Gastroesophageal sphincter (tissue), 4 donors: ENCODE results near the gene FAM89A. TPM values are rescaled to one million over a fixed set of nuclear protein-coding genes. Genes with fewer than 3 reads are reported as not detected.
"Not testable (repeated sequence)": the region's sequence is repeated elsewhere in the genome, so short reads cannot be mapped to it uniquely, and the experiment has no call there.

Experiments used
- ATAC-seq: fragments of 150-250 bp; one replicate; pipeline ENCODE4 v1.9.1; 2016; ENCODE audit warnings: mild to moderate bottlenecking, moderate library complexity
- H3K27ac ChIP-seq, 4 donors: fragments of 200-600 bp; sonication (generic) in 3 of 4; 1 replicate in 3 of 4; 2 replicates in 1 of 4; pipeline ENCODE4 v1.5.1; 2016 to 2019
- H3K27me3 ChIP-seq: fragments of 200-600 bp; sonication (generic); one replicate; pipeline ENCODE4 v1.5.1; 2019
- H3K36me3 ChIP-seq, 2 donors: fragments of 200-600 bp; sonication (generic); one replicate each; pipeline ENCODE4 v1.5.1; 2019; ENCODE audit warnings: control low read depth in 1 of 2
- H3K4me1 ChIP-seq, 3 donors: fragments of 200-600 bp; sonication (generic); 1 replicate in 2 of 3; 2 replicates in 1 of 3; pipeline ENCODE4 v1.5.1; 2016 to 2019; ENCODE audit warnings: control low read depth in 2 of 3
- H3K4me3 ChIP-seq, 2 donors: fragments of 200-600 bp; sonication (generic); one replicate each; pipeline ENCODE4 v1.5.1; 2019; ENCODE audit warnings: mild to moderate bottlenecking in 1 of 2, moderate library complexity in 1 of 2
- H3K9me3 ChIP-seq, 3 donors: fragments of 200-600 bp; sonication (generic); one replicate each; pipeline ENCODE4 v1.5.1; 2017 to 2019; ENCODE audit warnings: control low read depth in 2 of 3
- CTCF ChIP-seq, 4 experiments: fragments of 200-600 bp in 2 of 4; fragments of 450-650 bp in 2 of 4; sonication (generic) in 1 of 4; IDR thresholded peaks; one replicate each; pipeline ENCODE4 v1.5.1; 2017 to 2019; ENCODE audit warnings: antibody characterized with exemption in 4 of 4, mild to moderate bottlenecking in 2 of 4, moderate library complexity in 2 of 4
- EP300 ChIP-seq: sonication (generic); formaldehyde crosslinking; IDR thresholded peaks from one replicate; pipeline ENCODE4 v1.6.1; 2017; ENCODE audit warnings: antibody characterized with exemption, mild to moderate bottlenecking
- POLR2A ChIP-seq, 2 donors: fragments of 450-650 bp; IDR thresholded peaks; one replicate each; pipeline ENCODE4 v1.6.1; 2017; ENCODE audit warnings: antibody characterized with exemption in 2 of 2, mild to moderate bottlenecking in 2 of 2, moderate library complexity in 1 of 2
- POLR2AphosphoS5 ChIP-seq: sonication (generic); formaldehyde crosslinking; IDR thresholded peaks from one replicate; pipeline ENCODE4 v1.6.1; 2017; ENCODE audit warnings: antibody characterized with exemption
- WGBS, 2 donors: methylation state at CpG; one replicate each; pipeline ENCODE4 v1.1.5; 2018; ENCODE audit warnings: low coverage in 1 of 2; 5-methylcytosine and 5-hydroxymethylcytosine counted together
- total RNA-seq, 4 donors: library from RNA; depleted of rRNA; stranded (reverse); fragments of >200 nt; gene quantifications; one replicate each; pipeline ENCODE4 v1.1.0, GENCODE V29; 2016

The FAM89A gene
- total RNA-seq, 4 donors from 2014 or later = 2.5 to 11.6 (median 7.7) TPM

- 75% methylated on average over 2 of the region's 3 CpGs; no CpG with 5 or more reads in 1 of the 2 donors for WGBS, 2 donors
These were observed 17.4 kb upstream of the FAM89A start for GRCh38 chr1:231057410-231057809.

GRCh38 chr1:231055271-231055670 is 15.2 kb upstream of the FAM89A start:
- TF ChIP-seq EP300 (no peak), CTCF (IDR thresholded peaks at IDR 0.05) (no peak), POLR2A (IDR thresholded peaks at IDR 0.05) (no peak), POLR2AphosphoS5 (no peak)
- no peak overlapping the region for H3K27ac ChIP-seq
- H3K36me3 ChIP-seq = no peaks in the 10 kb centered on the region
- H3K27me3 ChIP-seq = peaks cover 11% of the 10 kb centered on the region
- no peaks in the 10 kb centered on the region for H3K9me3 ChIP-seq
- H3K4me3 ChIP-seq = no peak overlapping the region
- peaks cover 2 to 19% (median 7%) of the 10 kb centered on the region in 3 donors for H3K4me1 ChIP-seq
- no peak for ATAC-seq

More at GRCh38 chr1:231057410-231057809, 17.4 kb upstream of the FAM89A start:
- no peak overlapping the region for H3K4me3 ChIP-seq
- H3K27me3 ChIP-seq = peaks cover 18% of the 10 kb centered on the region
- H3K27ac ChIP-seq = no peak overlapping the region
- peaks cover 2 to 19% (median 7%) of the 10 kb centered on the region in 3 donors for H3K4me1 ChIP-seq
- H3K9me3 ChIP-seq = no peaks in the 10 kb centered on the region
- no peaks in the 10 kb centered on the region for H3K36me3 ChIP-seq
- TF ChIP-seq POLR2A (IDR thresholded peaks at IDR 0.05) (no peak), POLR2AphosphoS5 (no peak), EP300 (no peak), CTCF (IDR thresholded peaks at IDR 0.05) (no peak)
- ATAC-seq = no peak

- Histone ChIP-seq H3K36me3 (no peaks in the 10 kb centered on the region), H3K9me3 (no peaks in the 10 kb centered on the region), H3K4me3 (peak overlapping the region in 1 of 2 donors; percentile 5), H3K27ac (peak overlapping the region in 1 of 4 donors; percentile 30), H3K27me3 (peaks cover 4% of the 10 kb centered on the region), H3K4me1 (peaks cover 2 to 19% (median 7%) of the 10 kb centered on the region in 3 donors)
- ATAC-seq = peak; percentile 41
- TF ChIP-seq POLR2A (IDR thresholded peaks at IDR 0.05) (no peak), CTCF (IDR thresholded peaks at IDR 0.05) (no peak), EP300 (no peak), POLR2AphosphoS5 (peak; percentile 34)
- WGBS, 2 donors = 0 to 8% methylated on average over 6 to 7 of the region's 7 CpGs
These were observed 13.6 kb upstream of the FAM89A start for GRCh38 chr1:231053493-231054162.

GRCh38 chr1:231052777-231053176 is 12.7 kb upstream of the FAM89A start:
- TF ChIP-seq POLR2A (IDR thresholded peaks at IDR 0.05) (no peak), CTCF (IDR thresholded peaks at IDR 0.05) (no peak), EP300 (no peak), POLR2AphosphoS5 (no peak)
- no peaks in the 10 kb centered on the region for H3K36me3 ChIP-seq
- no peak overlapping the region for H3K27ac ChIP-seq
- WGBS, 2 donors = 93% methylated on average over 8 of the region's 8 CpGs; no CpG with 5 or more reads in 1 of the 2 donors
- no peak for ATAC-seq
- peaks cover 2 to 19% (median 7%) of the 10 kb centered on the region in 3 donors for H3K4me1 ChIP-seq
- H3K27me3 ChIP-seq = peaks cover 6% of the 10 kb centered on the region
- no peaks in the 10 kb centered on the region for H3K9me3 ChIP-seq
- no peak overlapping the region for H3K4me3 ChIP-seq

- not testable (repeated sequence) for H3K27ac ChIP-seq, H3K4me3 ChIP-seq, ATAC-seq, H3K9me3 ChIP-seq, H3K36me3 ChIP-seq
- H3K27me3 ChIP-seq = peaks cover 14% of the 10 kb centered on the region
- peaks cover 2 to 19% (median 7%) of the 10 kb centered on the region in 3 donors for H3K4me1 ChIP-seq
- WGBS, 2 donors = 89 to 92% methylated on average over 5 to 8 of the region's 9 CpGs
These were observed 10.9 kb upstream of the FAM89A start for GRCh38 chr1:231050932-231051331.
